Activated T-cell treated with anti-CD3 and anti-CD28 coated beads, Interleukin-2, amount 50 U/mL, for 48 hours (primary cell): ENCODE results near the gene EFCAB6.

Experiments
- DNase-seq, 2 experiments: peaks; one replicate each; pipeline ENCODE4 v3.0.0-alpha.2; 2020

EFCAB6 gene

GRCh38 chr22:43812149-43812842, at the start of gene EFCAB6:
EFCAB6 (minus strand) TSS chr22:43812305; CDS start chr22:43782318, 29,987 bp downstream.
- peak; percentile 91 to 93 for DNase-seq

- DNase-seq: no peak
These were observed 49.4 kb upstream of the EFCAB6 start for GRCh38 chr22:43861529-43861928.

- no peak for DNase-seq
These were observed 48.7 kb upstream of the EFCAB6 start for GRCh38 chr22:43860831-43861230.

GRCh38 chr22:43860126-43860525, 48.0 kb upstream of the EFCAB6 start:
- no peak for DNase-seq

GRCh38 chr22:43859621-43860020, 47.5 kb upstream of the EFCAB6 start:
- no peak for DNase-seq

GRCh38 chr22:43859176-43859575, 47.1 kb upstream of the EFCAB6 start:
- no peak for DNase-seq

GRCh38 chr22:43858156-43858895, 46.2 kb upstream of the EFCAB6 start:
- DNase-seq: no peak

- DNase-seq: no peak
These were observed 45.3 kb upstream of the EFCAB6 start for GRCh38 chr22:43857367-43857766.

- DNase-seq: no peak
These were observed 43.3 kb upstream of the EFCAB6 start for GRCh38 chr22:43855431-43855830.

GRCh38 chr22:43854786-43855271, 42.7 kb upstream of the EFCAB6 start:
- DNase-seq: no peak

GRCh38 chr22:43854121-43854785, 42.1 kb upstream of the EFCAB6 start:
- no peak for DNase-seq

GRCh38 chr22:43853328-43853931, 41.3 kb upstream of the EFCAB6 start:
- DNase-seq: no peak

- no peak for DNase-seq
These were observed 40.6 kb upstream of the EFCAB6 start for GRCh38 chr22:43852573-43853327.

- DNase-seq: no peak
These were observed 39.8 kb upstream of the EFCAB6 start for GRCh38 chr22:43851979-43852307.

GRCh38 chr22:43851058-43851978, 39.2 kb upstream of the EFCAB6 start:
- DNase-seq: no peak

- no peak for DNase-seq
These were observed 38.4 kb upstream of the EFCAB6 start for GRCh38 chr22:43850529-43850928.

- no peak for DNase-seq
These were observed 37.6 kb upstream of the EFCAB6 start for GRCh38 chr22:43849731-43850130.

- no peak for DNase-seq
These were observed 36.5 kb upstream of the EFCAB6 start for GRCh38 chr22:43848366-43849171.

- no peak for DNase-seq
These were observed 35.5 kb upstream of the EFCAB6 start for GRCh38 chr22:43847376-43848289.

GRCh38 chr22:43846966-43847365, 34.9 kb upstream of the EFCAB6 start:
- DNase-seq: no peak
